ENCODE measurements around the gene UNC79. TPM values are rescaled to one million over a fixed set of nuclear protein-coding genes. Genes with fewer than 3 reads are reported as not detected.
A peak's percentile ranks its signal among the peaks of the same experiment; 100 is the strongest.

UNC79 gene
- total RNA-seq, 4 donors from 2014 or later: 0.08 to 0.29 (median 0.12) TPM

GRCh38 chr14:93587330-93587729, 156.6 kb downstream of the UNC79 start:
- no peak overlapping the region for H3K27ac ChIP-seq
- whole genome bisulfite sequencing, 2 donors: 86 to 88% methylated on average over 3 of the region's 3 CpGs
- no peak for DNase-seq
- H3K4me1 ChIP-seq: no peaks in the 10 kb centered on the region
- intact Hi-C loops (cut with DNase I): no loop called here
- H3K27me3 ChIP-seq: no peaks in the 10 kb centered on the region
- no peaks in the 10 kb centered on the region for H3K36me3 ChIP-seq
- TF ChIP-seq POLR2A (IDR thresholded peaks at IDR 0.05): no peak
- TF ChIP-seq CTCF (IDR thresholded peaks at IDR 0.05): no peak
- H3K9me3 ChIP-seq: no peaks in the 10 kb centered on the region
- no peak overlapping the region for H3K4me3 ChIP-seq (replicated peaks in 1 of 3)

DNA sequence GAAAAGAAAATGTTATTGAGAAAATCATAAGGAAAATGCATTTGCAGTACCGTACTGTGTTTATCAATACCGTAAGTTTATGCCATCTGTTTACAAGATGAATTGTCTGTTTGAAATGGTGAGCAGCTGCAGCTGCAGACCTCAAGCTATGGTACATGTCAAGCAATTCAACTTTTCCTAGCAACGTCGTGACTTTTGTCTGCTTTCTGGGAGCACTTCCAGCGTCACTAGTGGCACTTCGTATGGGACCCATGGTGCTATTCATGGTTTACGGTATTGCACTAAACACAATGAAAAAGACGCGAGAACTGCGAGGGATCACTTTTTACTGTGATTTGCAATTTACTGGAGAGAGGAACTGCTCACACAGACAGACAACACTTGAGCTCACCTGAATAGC, 160.8 kb downstream of the UNC79 start:
- Histone ChIP-seq H3K9me3 (no peaks in the 10 kb centered on the region), H3K36me3 (no peaks in the 10 kb centered on the region), H3K4me3 (replicated peaks in 1 of 3) (no peak overlapping the region), H3K4me1 (no peaks in the 10 kb centered on the region), H3K27me3 (no peaks in the 10 kb centered on the region), H3K27ac (no peak overlapping the region)
- no peak for DNase-seq
- intact Hi-C loops (cut with DNase I): no loop called here
- 82 to 85% methylated on average over 10 of the region's 10 CpGs for WGBS, 2 donors
- no peak for TF ChIP-seq CTCF (IDR thresholded peaks at IDR 0.05)
- no peak for TF ChIP-seq POLR2A (IDR thresholded peaks at IDR 0.05)

GRCh38 chr14:93592786-93593185, 162.0 kb downstream of the UNC79 start:
- WGBS, 2 donors: 43 to 52% methylated on average over 3 of the region's 3 CpGs
- H3K9me3 ChIP-seq: no peaks in the 10 kb centered on the region
- intact Hi-C loops (cut with DNase I): no loop called here

GRCh38 chr14:93606091-93606490, 175.4 kb downstream of the UNC79 start:
- Histone ChIP-seq H3K27me3 (no peaks in the 10 kb centered on the region), H3K9me3 (no peaks in the 10 kb centered on the region), H3K36me3 (no peaks in the 10 kb centered on the region), H3K27ac (no peak overlapping the region), H3K4me1 (no peaks in the 10 kb centered on the region), H3K4me3 (replicated peaks in 1 of 3) (no peak overlapping the region)
- DNase-seq: no peak
- intact Hi-C loops (cut with DNase I): no loop called here
- no peak for TF ChIP-seq POLR2A (IDR thresholded peaks at IDR 0.05)
- no peak for TF ChIP-seq CTCF (IDR thresholded peaks at IDR 0.05)

More at GRCh38 chr14:93592786-93593185, 162.0 kb downstream of the UNC79 start:
- no peak for TF ChIP-seq CTCF (IDR thresholded peaks at IDR 0.05)
- TF ChIP-seq POLR2A (IDR thresholded peaks at IDR 0.05): no peak
- Histone ChIP-seq H3K27me3 (no peaks in the 10 kb centered on the region), H3K36me3 (no peaks in the 10 kb centered on the region), H3K27ac (no peak overlapping the region), H3K4me3 (replicated peaks in 1 of 3) (no peak overlapping the region), H3K4me1 (no peaks in the 10 kb centered on the region)
- no peak for DNase-seq

- Histone ChIP-seq H3K27me3 (no peaks in the 10 kb centered on the region), H3K4me1 (no peaks in the 10 kb centered on the region), H3K9me3 (no peaks in the 10 kb centered on the region), H3K27ac (no peak overlapping the region), H3K36me3 (no peaks in the 10 kb centered on the region), H3K4me3 (replicated peaks in 1 of 3) (no peak overlapping the region)
- DNase-seq: peak; percentile 7 to 26
- WGBS, 2 donors: 56 to 58% methylated on average over 7 of the region's 7 CpGs
- intact Hi-C loops (cut with DNase I): no loop called here
- no peak for TF ChIP-seq POLR2A (IDR thresholded peaks at IDR 0.05)
- TF ChIP-seq CTCF (IDR thresholded peaks at IDR 0.05): peak in 3 of 6 experiments; percentile 37 to 44 (median 41)
Observed at GRCh38 chr14:93619176-93619793, 188.5 kb downstream of the UNC79 start.

Measured in thyroid gland (tissue), 4 donors.